A673 (cell line): ENCODE data around the gene TMEM200C.

Source experiments
- CTCF ChIP-seq: fragments of 300-800, 200-600 bp; sonication (generic); conservative IDR thresholded peaks from 2 replicates; pipeline ENCODE4 v1.5.1; 2017; ENCODE audit warnings: low read depth, mild to moderate bottlenecking, antibody characterized with exemption, low read length, moderate library complexity, mixed read lengths
- EZH2 ChIP-seq: fragments of 200-600 bp; sonication (generic); IDR thresholded peaks from 2 replicates; pipeline ENCODE4 v1.6.1; 2017; ENCODE audit warnings: borderline replicate concordance, low read depth, mild to moderate bottlenecking, mixed read lengths, antibody characterized with exemption, low read length; ENCODE audit not compliant: poor library complexity, severe bottlenecking

GRCh38 chr18:5840025-5840424, 55.3 kb downstream of the TMEM200C start:
- TF ChIP-seq CTCF: no peak
- TF ChIP-seq EZH2: no peak
